LNCAP (cell line): ENCODE results near the gene NMB.

ENCODE experiments used
- CTCF ChIP-seq: fragments of 450-650 bp; IDR thresholded peaks from 2 replicates; pipeline ENCODE4 v1.5.1; 2017; ENCODE audit warnings: mild to moderate bottlenecking

The NMB gene

GRCh38 chr15:84653584-84653909 lies 4.5 kb downstream of the NMB start:
- no peak for TF ChIP-seq CTCF

DNA sequence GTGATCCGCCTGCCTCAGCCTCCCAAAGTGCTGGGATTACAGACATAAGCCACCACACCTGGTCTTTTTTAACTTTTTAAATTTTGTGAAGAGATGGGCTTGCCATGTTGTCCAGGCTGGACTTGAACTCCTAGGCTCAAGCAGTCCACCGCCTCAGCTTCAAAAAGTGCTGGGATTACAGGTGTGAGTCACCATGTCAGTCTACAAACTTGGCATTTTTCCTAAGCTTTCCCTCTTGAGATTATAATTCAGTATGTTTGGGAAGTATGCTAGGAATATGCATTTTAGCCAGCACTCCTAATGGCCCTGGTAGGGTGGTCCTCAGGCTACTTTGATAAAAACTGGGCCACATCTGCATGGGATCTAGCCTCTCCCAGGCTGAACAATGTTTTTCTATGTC lies 8.3 kb downstream of the NMB start:
- no peak for TF ChIP-seq CTCF

DNA sequence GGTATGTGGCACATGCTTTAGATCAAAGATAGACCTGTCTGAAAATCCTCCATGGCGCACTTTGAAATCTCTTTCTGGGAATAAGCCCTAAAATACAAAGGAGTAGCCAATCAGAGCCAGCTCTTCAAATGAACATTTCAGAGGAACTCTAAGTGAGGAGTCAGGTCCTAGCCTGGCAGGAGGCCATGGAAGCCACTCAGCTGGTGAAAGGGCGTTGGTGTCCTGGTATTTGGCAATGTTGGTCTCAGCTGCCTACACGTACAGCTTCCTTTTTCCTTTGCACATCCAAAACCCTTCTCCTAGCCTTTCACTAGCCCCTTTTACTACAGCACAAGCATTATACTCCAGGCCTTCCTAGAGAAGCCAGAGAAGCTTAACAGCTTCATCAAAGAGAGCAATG lies 9.5 kb downstream of the NMB start:
- no peak for TF ChIP-seq CTCF

- no peak for TF ChIP-seq CTCF
Measured at GRCh38 chr15:84647726-84648125, 10.3 kb downstream of the NMB start.

GRCh38 chr15:84645997-84646396 lies 12.0 kb downstream of the NMB start:
- TF ChIP-seq CTCF = no peak

- no peak for TF ChIP-seq CTCF
Measured at GRCh38 chr15:84645496-84645895, 12.5 kb downstream of the NMB start.

- TF ChIP-seq CTCF = no peak
Measured at GRCh38 chr15:84643838-84644237, 14.2 kb downstream of the NMB start.

GRCh38 chr15:84638103-84638502 lies 19.9 kb downstream of the NMB start:
- TF ChIP-seq CTCF = peak; percentile 14; the same call in 1 of the 2 replicates
